ENCODE results near the gene MLPH.

The MLPH gene

GRCh38 chr2:237568121-237568660 lies 81.1 kb downstream of the MLPH start:
- DNase-seq (ENCODE audit: low read depth) = no peak
- TF ChIP-seq CTCF (IDR thresholded peaks at IDR 0.05; ENCODE audit: low read length, missing control alignments) = no peak
- H3K4me3 ChIP-seq (replicated peaks; ENCODE audit: low read depth, low read length) = no peak overlapping the region

- DNase-seq (ENCODE audit: low read depth) = no peak
- no peak for TF ChIP-seq CTCF (IDR thresholded peaks at IDR 0.05; ENCODE audit: low read length, missing control alignments)
These were observed 82.0 kb downstream of the MLPH start for GRCh38 chr2:237569041-237569440.

GRCh38 chr2:237569896-237570295 lies 82.8 kb downstream of the MLPH start:
- DNase-seq (ENCODE audit: low read depth) = no peak
- TF ChIP-seq CTCF (IDR thresholded peaks at IDR 0.05; ENCODE audit: low read length, missing control alignments) = no peak
- H3K4me3 ChIP-seq (replicated peaks; ENCODE audit: low read depth, low read length) = no peak overlapping the region

More at GRCh38 chr2:237569041-237569440, 82.0 kb downstream of the MLPH start:
- no peak overlapping the region for H3K4me3 ChIP-seq (replicated peaks; ENCODE audit: low read depth, low read length)

GRCh38 chr2:237570776-237571335 lies 83.8 kb downstream of the MLPH start:
- DNase-seq (ENCODE audit: low read depth) = no peak
- H3K4me3 ChIP-seq (replicated peaks; ENCODE audit: low read depth, low read length) = no peak overlapping the region
- TF ChIP-seq CTCF (IDR thresholded peaks at IDR 0.05; ENCODE audit: low read length, missing control alignments) = no peak

GRCh38 chr2:237571551-237571950 lies 84.5 kb downstream of the MLPH start:
- H3K4me3 ChIP-seq (replicated peaks; ENCODE audit: low read depth, low read length) = no peak overlapping the region
- no peak for TF ChIP-seq CTCF (IDR thresholded peaks at IDR 0.05; ENCODE audit: low read length, missing control alignments)
- DNase-seq (ENCODE audit: low read depth) = no peak

GRCh38 chr2:237572021-237572741 lies 85.1 kb downstream of the MLPH start:
- peak; percentile 88 for TF ChIP-seq CTCF (IDR thresholded peaks at IDR 0.05; ENCODE audit: low read length, missing control alignments)
- peak; percentile 94 for DNase-seq (ENCODE audit: low read depth)
- H3K4me3 ChIP-seq (replicated peaks; ENCODE audit: low read depth, low read length) = no peak overlapping the region

Data from fibroblast of pulmonary artery (primary cell).